GM19397 (cell line): ENCODE measurements around the gene MAD1L1.
"Not testable (repeated sequence)": the region's sequence is repeated elsewhere in the genome, so short reads cannot be mapped to it uniquely, and the experiment has no call there.

Source experiments
- ATAC-seq: cut with Tn5 transposase; IDR thresholded peaks from one replicate; pipeline ENCODE4 v1.9.1; 2021; ENCODE audit warnings: mild to moderate bottlenecking, moderate library complexity; ENCODE audit not compliant: unreplicated experiment

Gene MAD1L1

DNA sequence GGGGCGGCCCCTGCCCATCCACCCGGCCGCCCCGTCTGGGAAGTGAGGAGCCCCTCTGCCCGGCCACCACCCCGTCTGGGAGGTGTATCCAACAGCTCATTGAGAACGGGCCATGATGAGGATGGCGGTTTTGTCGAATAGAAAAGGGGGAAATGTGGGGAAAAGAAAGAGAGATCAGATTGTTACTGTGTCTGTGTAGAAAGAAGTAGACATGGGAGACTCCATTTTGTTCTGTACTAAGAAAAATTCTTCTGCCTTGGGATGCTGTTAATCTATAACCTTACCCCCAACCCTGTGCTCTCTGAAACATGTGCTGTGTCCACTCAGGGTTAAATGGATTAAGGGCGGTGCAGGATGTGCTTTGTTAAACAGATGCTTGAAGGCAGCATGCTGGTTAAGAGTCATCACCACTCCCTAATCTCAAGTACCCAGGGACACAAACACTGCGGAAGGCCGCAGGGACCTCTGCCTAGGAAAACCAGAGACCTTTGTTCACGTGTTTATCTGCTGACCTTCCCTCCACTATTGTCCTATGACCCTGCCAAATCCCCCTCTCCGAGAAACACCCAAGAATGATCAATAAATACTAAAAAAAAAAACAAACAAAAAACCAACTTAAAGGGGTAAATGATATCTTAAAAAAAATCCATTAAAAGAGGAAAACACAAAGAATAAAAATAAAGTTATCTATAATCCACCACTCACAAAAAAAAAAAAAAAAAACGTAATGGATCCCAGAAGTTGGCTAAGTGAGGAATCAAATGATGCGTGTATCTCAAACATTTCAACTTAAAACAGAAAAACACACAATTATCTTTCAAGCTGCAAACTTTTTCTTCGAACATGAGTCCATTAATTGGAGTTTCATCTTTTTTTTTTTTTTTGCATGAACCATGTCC, 70.5 kb downstream of the MAD1L1 start:
- ATAC-seq = not testable (repeated sequence)

- ATAC-seq = no peak
Measured at GRCh38 chr7:2159176-2159520, 73.6 kb downstream of the MAD1L1 start.

DNA sequence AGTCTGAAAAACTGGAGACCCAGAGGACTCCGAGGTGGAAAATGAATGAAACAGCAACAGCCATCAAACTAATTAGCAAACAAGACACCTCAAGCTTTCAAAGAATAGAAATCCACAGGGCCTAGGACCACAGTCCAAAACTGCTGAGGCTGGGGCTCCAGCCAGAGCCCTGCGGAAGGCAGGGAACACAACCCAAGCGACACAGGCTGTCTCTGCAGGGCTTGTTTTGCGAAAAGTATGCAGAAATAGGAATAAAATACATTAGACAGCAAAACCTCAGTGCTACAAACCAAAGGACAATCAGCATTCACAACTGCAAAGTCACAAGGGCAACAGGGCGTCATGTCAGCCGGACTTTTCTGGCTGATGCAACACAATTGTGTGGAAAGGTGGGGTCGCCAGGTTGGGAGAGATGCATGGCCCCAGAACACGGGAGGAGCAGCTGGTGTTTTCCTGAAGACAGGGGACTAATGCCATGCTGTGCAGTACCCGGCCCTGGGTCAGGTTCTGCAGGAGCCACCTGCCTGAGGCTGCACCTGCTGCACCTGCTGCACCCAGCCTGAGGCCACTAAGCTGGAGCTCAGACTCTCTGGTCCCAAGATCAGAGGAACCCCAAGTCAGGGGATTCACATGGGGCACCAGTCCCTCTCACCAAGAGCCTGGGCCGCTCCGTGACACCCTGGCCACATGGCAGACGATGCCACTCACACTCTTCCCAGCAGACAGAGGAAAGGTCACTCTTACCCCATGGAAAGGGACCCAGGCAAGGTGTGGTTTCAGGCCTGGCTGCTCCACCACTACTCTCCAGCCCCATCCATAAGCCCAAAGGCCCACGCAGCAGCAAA, 74.2 kb downstream of the MAD1L1 start:
- no peak for ATAC-seq

DNA sequence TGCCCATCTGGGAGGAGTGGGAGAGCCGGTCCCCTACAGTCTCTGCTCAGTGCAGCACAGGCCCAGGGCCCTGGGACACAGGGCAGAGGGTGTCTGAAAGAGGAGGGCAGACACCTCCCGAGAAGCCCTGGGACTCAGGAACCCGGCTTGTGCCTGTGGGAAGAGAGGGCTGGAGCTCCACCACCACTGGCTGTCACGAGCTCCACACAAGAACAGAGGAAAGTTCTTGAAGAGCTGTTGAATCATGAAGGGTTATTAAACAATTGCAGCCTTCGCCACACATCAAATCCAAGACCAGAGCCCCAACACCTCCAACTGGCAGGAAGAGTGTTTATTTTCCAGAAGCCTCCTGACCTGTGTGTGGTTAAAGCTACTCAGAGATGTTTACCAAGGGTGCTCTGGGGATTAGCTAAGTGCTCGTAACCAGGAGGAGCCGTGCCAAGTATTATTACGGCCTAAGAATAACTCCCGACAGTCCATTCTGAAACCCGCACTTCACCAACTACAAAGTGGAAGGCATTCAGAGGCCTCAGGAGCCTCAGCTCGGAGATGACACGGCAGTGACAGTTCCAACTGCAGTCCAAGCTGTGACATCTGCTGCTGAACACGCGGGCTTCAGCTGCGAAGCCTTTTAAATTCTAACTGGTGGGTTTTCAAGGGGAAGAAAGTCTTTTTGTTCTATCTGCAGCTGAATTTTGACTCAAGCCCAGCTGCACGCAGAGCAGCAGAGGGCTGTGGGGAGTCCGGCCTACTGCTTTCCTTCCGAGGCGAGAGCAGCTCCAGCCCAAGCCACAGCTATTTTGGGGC, 75.1 kb downstream of the MAD1L1 start:
- ATAC-seq = no peak

GRCh38 chr7:2156756-2157472, 75.8 kb downstream of the MAD1L1 start:
- no peak for ATAC-seq

- no peak for ATAC-seq
Measured at GRCh38 chr7:2154831-2155230, 77.9 kb downstream of the MAD1L1 start.

DNA sequence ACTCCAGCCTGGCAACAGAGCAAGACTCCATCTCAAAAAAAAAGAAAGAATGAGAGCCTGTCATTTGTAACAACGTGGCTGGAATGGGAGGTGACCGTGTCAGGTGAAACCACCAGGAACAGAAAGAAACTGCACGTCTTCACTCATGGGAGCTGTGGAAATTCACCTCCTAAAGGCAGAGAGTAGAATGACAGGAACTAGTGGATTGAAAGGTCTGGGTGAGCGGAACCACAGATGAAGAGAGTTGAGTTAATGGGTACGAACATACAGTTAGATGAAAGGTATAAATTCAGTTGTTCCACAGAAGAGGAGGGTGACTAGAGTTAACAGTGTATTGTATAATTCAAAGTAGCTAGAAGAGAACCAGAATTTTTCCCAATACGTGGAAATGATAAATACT, 78.6 kb downstream of the MAD1L1 start:
- no peak for ATAC-seq

- no peak for ATAC-seq
Measured at GRCh38 chr7:2152646-2153045, 80.1 kb downstream of the MAD1L1 start.

GRCh38 chr7:2151801-2152612, 80.7 kb downstream of the MAD1L1 start:
- no peak for ATAC-seq

DNA sequence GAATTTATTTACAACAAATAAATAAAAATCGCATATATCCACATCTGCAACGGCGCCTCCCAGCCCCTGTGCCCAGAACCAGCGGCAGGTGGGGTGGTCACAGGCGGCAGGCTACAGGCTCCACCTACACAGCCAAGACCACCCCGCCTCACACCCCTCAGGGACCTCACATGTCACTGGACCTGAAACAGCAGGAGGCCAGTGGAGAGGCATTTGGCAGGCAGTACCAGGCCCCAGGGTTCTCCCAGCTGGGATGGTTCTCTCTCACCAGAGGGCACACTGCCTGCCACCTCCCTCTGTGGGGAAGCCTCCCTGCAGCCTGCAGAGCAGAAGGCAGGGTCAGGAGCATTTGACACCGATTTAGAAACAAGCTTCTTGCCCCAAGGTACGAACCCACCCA, 81.5 kb downstream of the MAD1L1 start:
- no peak for ATAC-seq

DNA sequence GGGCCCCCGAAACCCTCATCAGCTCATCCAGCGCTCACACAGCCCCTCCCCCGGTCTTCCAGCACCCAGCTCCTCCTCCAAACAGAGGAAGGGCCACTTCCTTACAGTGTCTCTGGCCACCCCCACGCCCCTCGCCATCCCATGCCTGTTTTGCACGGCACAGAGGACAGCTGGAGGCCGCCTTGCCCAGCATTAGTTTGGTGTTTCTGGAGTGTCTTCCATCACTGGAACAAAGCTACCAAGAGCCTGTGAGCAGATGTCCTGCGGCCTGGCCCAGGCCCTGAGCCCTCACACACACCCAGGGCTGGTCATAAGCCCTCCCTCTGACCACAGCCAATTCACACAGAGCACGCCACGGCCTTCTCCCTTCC, 82.3 kb downstream of the MAD1L1 start:
- ATAC-seq = no peak

DNA sequence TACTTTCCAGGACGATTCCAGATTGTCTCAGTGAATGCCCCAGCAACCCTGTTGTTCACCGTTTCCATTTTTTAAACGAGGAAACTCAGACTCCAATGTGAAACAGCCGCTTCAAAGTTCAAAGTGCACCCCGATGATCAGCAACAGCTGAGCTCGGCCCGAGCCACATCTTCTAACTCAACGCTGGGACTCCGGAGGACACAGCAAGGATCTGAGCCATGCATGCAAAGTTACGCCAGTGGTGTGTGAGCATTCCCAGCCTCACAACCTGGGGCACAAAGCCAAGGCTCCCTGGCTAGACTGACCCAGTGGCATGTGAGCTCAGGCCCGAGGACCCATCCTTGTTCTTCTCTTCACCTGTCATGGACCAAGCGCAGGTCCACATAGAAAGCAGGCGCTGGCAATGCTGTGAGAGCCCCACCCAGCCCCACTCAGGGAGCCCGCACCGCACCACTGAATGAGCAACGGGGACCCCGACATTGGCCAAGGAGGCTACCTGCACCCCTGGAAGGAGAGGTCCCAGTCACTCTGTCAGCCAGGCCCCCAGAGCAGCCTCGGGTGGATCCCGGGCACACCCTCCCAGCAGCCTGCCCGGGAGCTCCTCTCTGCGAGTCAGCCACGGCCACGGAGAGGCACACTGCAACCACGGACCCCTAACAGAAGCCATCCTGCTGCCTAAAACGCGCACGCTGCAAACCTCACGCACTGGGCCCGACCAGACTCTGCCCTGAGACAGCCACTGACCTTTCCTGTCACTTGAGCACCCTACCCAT, 82.9 kb downstream of the MAD1L1 start:
- no peak for ATAC-seq

DNA sequence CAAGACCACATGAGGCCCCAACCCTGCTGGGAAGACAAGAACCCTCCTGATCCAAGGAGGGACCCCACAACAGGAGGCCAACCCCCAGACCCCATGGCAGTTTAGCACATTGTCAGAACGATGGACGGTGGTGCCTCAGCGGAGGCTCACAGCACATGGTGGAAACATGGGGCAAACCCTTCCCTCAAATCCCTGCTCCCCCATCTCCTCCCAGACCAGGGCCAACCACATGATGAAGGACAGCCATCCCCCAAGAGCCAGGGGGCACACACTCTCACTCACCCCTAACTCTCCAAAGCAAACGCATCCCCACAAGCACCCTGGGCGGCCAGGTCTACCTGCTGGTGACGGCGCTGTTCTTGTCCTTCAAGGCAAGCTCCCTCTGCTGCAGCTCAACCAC, 83.9 kb downstream of the MAD1L1 start:
- no peak for ATAC-seq

- ATAC-seq = no peak
Measured at GRCh38 chr7:2148189-2148588, 84.6 kb downstream of the MAD1L1 start.

GRCh38 chr7:2146676-2147472, 85.9 kb downstream of the MAD1L1 start:
- ATAC-seq = no peak

- ATAC-seq = no peak
Measured at GRCh38 chr7:2145835-2146580, 86.7 kb downstream of the MAD1L1 start.

DNA sequence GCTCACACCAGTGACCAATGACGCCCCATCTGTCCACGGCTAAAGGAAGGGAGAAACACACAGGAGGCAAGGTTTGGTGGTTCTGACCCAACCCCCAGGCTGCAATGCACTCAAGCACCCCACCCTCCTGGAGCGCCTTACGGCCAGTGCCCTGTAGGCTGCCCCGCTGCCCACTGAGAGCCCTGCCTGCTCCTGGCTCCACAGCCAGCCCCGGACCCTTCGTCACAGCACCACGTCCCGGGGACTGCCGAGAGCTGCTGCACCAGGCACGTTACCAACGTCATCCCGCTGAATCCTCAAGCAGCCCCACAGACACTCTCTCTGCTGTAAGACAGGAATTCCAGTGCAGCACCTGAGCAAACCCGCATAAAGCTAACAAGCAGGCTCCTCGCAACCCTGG, 87.8 kb downstream of the MAD1L1 start:
- no peak for ATAC-seq
